Endothelial cell of umbilical vein (primary cell): Measurements from ENCODE around the gene AGPS. TPM values are rescaled to one million over a fixed set of nuclear protein-coding genes. Genes with fewer than 3 reads are reported as not detected.

ENCODE experiments used
- BruUV-seq: library from RNA; stranded (reverse); fragments of 400-500 nt; replicated peaks from 2 replicates; lab custom pipeline; 2021; lab: Mats Ljungman, UMichigan
- CTCF ChIA-PET: fragments of 300-600, 350-600 bp; sonication (Branson Sonifier 250); formaldehyde crosslinking; loops from one replicate; lab custom pipeline; 2021; ENCODE audit warnings: antibody characterized with exemption, inconsistent platforms; lab: Charles Lee
- POLR2A ChIA-PET: fragments of 300-600, 350-600 bp; sonication (Branson Sonifier 250); formaldehyde crosslinking; loops from one replicate; lab custom pipeline; 2021; ENCODE audit warnings: antibody characterized with exemption, inconsistent platforms; lab: Charles Lee
- DNase-seq: peaks from one replicate; pipeline ENCODE4 v3.0.0-alpha.2; 2011; ENCODE audit warnings: low read depth, low spot score
- FAIRE-seq: peaks from 2 replicates; lab custom pipeline; 2011; peaks lifted over from hg19 to GRCh38; lab: Jason Lieb, UNC
- H2AFZ ChIP-seq: 2 replicates; pipeline ENCODE4 v1.6.0; 2012; ENCODE audit warnings: low read depth, low read length, control low read depth, inconsistent platforms
- H3K27ac ChIP-seq: 2 replicates; pipeline ENCODE4 v1.5.1; 2011; ENCODE audit warnings: low read depth, mild to moderate bottlenecking, control low read depth, low read length, moderate library complexity; ENCODE audit not compliant: insufficient read depth
- H3K27me3 ChIP-seq, 2 experiments: 2 replicates each; pipeline versions ENCODE4 v1.6.0 to v1.6.1; 2011; ENCODE audit warnings: low read length in 2 of 2, mixed read lengths in 1 of 2; ENCODE audit not compliant: control insufficient read depth in 2 of 2, insufficient read depth in 2 of 2
- H3K36me3 ChIP-seq, 2 experiments: 2 replicates in 1 of 2; 3 replicates in 1 of 2; pipeline ENCODE4 v1.5.1; 2011; ENCODE audit warnings: low read length in 2 of 2, mild to moderate bottlenecking in 1 of 2, moderate library complexity in 1 of 2; ENCODE audit not compliant: control insufficient read depth in 2 of 2, insufficient read depth in 2 of 2; ENCODE audit errors: extremely low read depth in 1 of 2
- H3K4me1 ChIP-seq: 3 replicates; pipeline ENCODE4 v1.5.1; 2011; ENCODE audit warnings: mild to moderate bottlenecking, low read length; ENCODE audit not compliant: control insufficient read depth, insufficient read depth; ENCODE audit errors: extremely low read depth
- H3K4me2 ChIP-seq: 2 replicates; pipeline ENCODE4 v1.6.1; 2011; ENCODE audit warnings: low read length, control low read depth, mixed read lengths; ENCODE audit not compliant: insufficient read depth
- H3K4me3 ChIP-seq, 3 experiments: fragments of 200-600 bp in 1 of 3; sonication (generic), shearing (Covaris generic) in 1 of 3; replicated peaks in 1 of 3; 2 replicates each; pipeline ENCODE4 v1.5.1; 2011 to 2016; ENCODE audit warnings: control low read depth in 3 of 3, low read length in 3 of 3, mild to moderate bottlenecking in 2 of 3, inconsistent platforms in 1 of 3, low read depth in 1 of 3, moderate library complexity in 1 of 3; ENCODE audit not compliant: insufficient read depth in 1 of 3
- H3K79me2 ChIP-seq: 2 replicates; pipeline ENCODE4 v1.6.0; 2012; ENCODE audit warnings: low read length, inconsistent platforms; ENCODE audit not compliant: control insufficient read depth, insufficient read depth
- H3K9ac ChIP-seq: replicated peaks from 2 replicates; pipeline ENCODE3; 2011; ENCODE audit warnings: low read length, control low read depth; ENCODE audit not compliant: insufficient read depth; ENCODE audit errors: extremely low read depth
- H3K9me1 ChIP-seq: replicated peaks from 3 replicates; pipeline ENCODE4 v1.6.0; 2011; ENCODE audit warnings: mild to moderate bottlenecking, low read length; ENCODE audit not compliant: control insufficient read depth, insufficient read depth; ENCODE audit errors: extremely low read depth
- H3K9me3 ChIP-seq: replicated peaks from 2 replicates; pipeline ENCODE4 v1.5.1; 2012; ENCODE audit warnings: low read length, inconsistent platforms; ENCODE audit not compliant: control insufficient read depth, insufficient read depth
- H4K20me1 ChIP-seq: replicated peaks from 2 replicates; pipeline ENCODE3; 2011; ENCODE audit warnings: mild to moderate bottlenecking, low read length; ENCODE audit not compliant: control insufficient read depth, insufficient read depth; ENCODE audit errors: extremely low read depth
- CTCF ChIP-seq, 2 donors: IDR thresholded peaks; 1 replicate in 1 of 2; 2 replicates in 1 of 2; pipeline ENCODE4 v1.5.1; 2011; ENCODE audit warnings: low read length in 2 of 2, mild to moderate bottlenecking in 2 of 2, moderate library complexity in 2 of 2, control low read depth in 1 of 2, inconsistent platforms in 1 of 2, low read depth in 1 of 2; ENCODE audit not compliant: insufficient read depth in 1 of 2; ENCODE audit errors: extremely low read depth in 1 of 2
- EZH2 ChIP-seq: IDR thresholded peaks from 2 replicates; pipeline ENCODE4 v1.6.1; 2012; ENCODE audit warnings: borderline replicate concordance, low read depth, mild to moderate bottlenecking, moderate library complexity, low read length, inconsistent platforms; ENCODE audit not compliant: severe bottlenecking
- FOS ChIP-seq: IDR thresholded peaks from 2 replicates; pipeline ENCODE4 v1.6.1; 2011; ENCODE audit warnings: mild to moderate bottlenecking, low read length, moderate library complexity, borderline replicate concordance; ENCODE audit not compliant: insufficient read depth
- GATA2 ChIP-seq: IDR thresholded peaks from 2 replicates; pipeline ENCODE4 v1.7.0; 2011; ENCODE audit warnings: low read depth, mild to moderate bottlenecking, moderate library complexity, mixed read lengths, low read length; ENCODE audit not compliant: insufficient read length, insufficient read depth
- JUN ChIP-seq: IDR thresholded peaks from 2 replicates; pipeline ENCODE4 v1.6.1; 2011; ENCODE audit warnings: borderline replicate concordance, low read depth; ENCODE audit not compliant: insufficient read length, insufficient read depth
- MAX ChIP-seq: IDR thresholded peaks from 2 replicates; pipeline ENCODE4 v1.6.1; 2011; ENCODE audit not compliant: insufficient read depth, insufficient read length
- MYC ChIP-seq: IDR thresholded peaks from one replicate; pipeline ENCODE4 v1.6.1; 2011; ENCODE audit warnings: mild to moderate bottlenecking, low read depth, low read length
- POLR2A ChIP-seq: IDR thresholded peaks from 2 replicates; pipeline ENCODE4 v1.6.1; 2012; ENCODE audit warnings: low read depth, mild to moderate bottlenecking, control low read depth, low read length
- POLR2AphosphoS5 ChIP-seq: IDR thresholded peaks from 2 replicates; pipeline ENCODE4 v1.6.1; 2012; ENCODE audit warnings: low read depth, mild to moderate bottlenecking, control low read depth, low read length, moderate library complexity; ENCODE audit not compliant: insufficient read depth
- dilution Hi-C: fragments of 300-500 bp; cut with MboI; formaldehyde crosslinking; loops from one replicate; pipeline ENCODE4 v1.15.0; 2019; ENCODE audit warnings: low sequenced_read_pairs; ENCODE audit not compliant: extremely low pct_ligation_motif_present
- intact Hi-C: fragments of 100-400 bp; cut with micrococcal nuclease; formaldehyde crosslinking; loops from one replicate; pipeline ENCODE4 v1.10.0; 2022
- polyA plus RNA-seq, 4 experiments: library from polyadenylated mRNA; depleted of rRNA in 3 of 4; stranded (reverse) in 3 of 4; unstranded in 1 of 4; fragments of >200 nt; gene quantifications; 2 replicates each; pipeline versions ENCODE4 v1.2.1 to v1.2.3, GENCODE V29; 2011 to 2012; ENCODE audit warnings: missing spikeins in 1 of 4
- total RNA-seq: library from RNA; stranded (reverse); gene quantifications from 2 replicates; pipeline ENCODE4 v1.2.3, GENCODE V29; 2021

The AGPS gene
- total and polyA plus RNA-seq, 2 donors (not counting 3 experiments of a cell fraction or from before 2014, with no cell fraction given) = 10.1 to 96.5 TPM

GRCh38 chr2:177347570-177347969, 45.0 kb upstream of the AGPS start:
- peaks cover under 1% of the 10 kb centered on the region for H3K4me1 ChIP-seq
- FAIRE-seq (no peak), DNase-seq (no peak)
- H3K4me3 ChIP-seq = no peak overlapping the region
- H3K9ac ChIP-seq = no peak overlapping the region
- TF ChIP-seq MYC = no peak
- no peak for TF ChIP-seq POLR2AphosphoS5
- no peak for TF ChIP-seq POLR2A
- TF ChIP-seq GATA2 = no peak
- H2AFZ ChIP-seq = no peak overlapping the region
- H3K4me2 ChIP-seq = no peak overlapping the region
- H3K9me1 ChIP-seq = no peaks in the 10 kb centered on the region
- H4K20me1 ChIP-seq = no peaks in the 10 kb centered on the region
- no TSS peak for BruUV-seq
- H3K9me3 ChIP-seq = no peaks in the 10 kb centered on the region
- ChIA-PET POLR2A (no interaction called here), CTCF (interaction anchor here (1.2 kb wide), 1 partner anchor 10 kb away, joined by 4 read pairs; no protein-coding TSS in a partner anchor)
- H3K27ac ChIP-seq = no peak overlapping the region
- no peaks in the 10 kb centered on the region for H3K79me2 ChIP-seq
- no peaks in the 10 kb centered on the region for H3K36me3 ChIP-seq
- no peaks in the 10 kb centered on the region for H3K27me3 ChIP-seq
- dilution Hi-C loops (no loop called here), intact Hi-C loops (no loop called here)

GRCh38 chr2:177348118-177348654, 44.4 kb upstream of the AGPS start:
- dilution Hi-C loops = no loop called here
- POLR2A ChIA-PET = no interaction called here
- no peak for TF ChIP-seq MAX
- no peak for TF ChIP-seq FOS
- TF ChIP-seq EZH2 = no peak
- no peak for TF ChIP-seq POLR2AphosphoS5
- no peak for TF ChIP-seq POLR2A
- no peak for TF ChIP-seq JUN
- no peak for TF ChIP-seq CTCF (IDR thresholded peaks at IDR 0.05; ENCODE audit: extremely low read depth in 1 of 2, insufficient read depth in 1 of 2, low read depth in 1 of 2, low read length in 2 of 2)
- TF ChIP-seq MYC = no peak
- TF ChIP-seq GATA2 = no peak
- Histone ChIP-seq H3K4me3 (no peak overlapping the region), H3K9ac (no peak overlapping the region), H3K9me1 (no peaks in the 10 kb centered on the region), H3K4me1 (peaks cover 6% of the 10 kb centered on the region), H3K27me3 (no peaks in the 10 kb centered on the region), H3K9me3 (no peaks in the 10 kb centered on the region), H4K20me1 (no peaks in the 10 kb centered on the region), H3K36me3 (no peaks in the 10 kb centered on the region), H3K27ac (no peak overlapping the region), H3K79me2 (no peaks in the 10 kb centered on the region), H2AFZ (no peak overlapping the region), H3K4me2 (no peak overlapping the region)
- FAIRE-seq = no peak
- CTCF ChIA-PET = interaction anchor here (1.2 kb wide), 1 partner anchor 11 kb away, joined by 4 read pairs; no protein-coding TSS in a partner anchor
- intact Hi-C loops = no loop called here
- BruUV-seq = no TSS peak
- no peak for DNase-seq
